Measurements from ENCODE around the gene KRT39. TPM values are rescaled to one million over a fixed set of nuclear protein-coding genes. Genes with fewer than 3 reads are reported as not detected.

Gene KRT39
- total RNA-seq, 1 donor from 2014 or later: not detected

- TF ChIP-seq CTCF (IDR thresholded peaks at IDR 0.05): no peak
- DNase-seq: no peak
- H3K36me3 Mint-ChIP-seq (ENCODE audit: low read depth): no peaks in the 10 kb centered on the region
- no peaks in the 10 kb centered on the region for H3K4me1 Mint-ChIP-seq
- intact Hi-C loops (cut with micrococcal nuclease): no loop called here
- no peak within 1 kb of the TSS for H3K27ac Mint-ChIP-seq
- POLR2A ChIA-PET: interaction anchor here (0.7 kb wide), 1 partner anchor 582 kb away, joined by 3 read pairs; no protein-coding TSS in a partner anchor
- CTCF ChIA-PET: no interaction called here
- no peak within 1 kb of the TSS for H3K4me3 Mint-ChIP-seq
- H3K9me3 Mint-ChIP-seq: no peaks in the 10 kb centered on the region
- ATAC-seq (ENCODE audit: low read depth): no peak
- H3K27me3 Mint-ChIP-seq: peaks cover 14% of the 10 kb centered on the region
Measured at GRCh38 chr17:40984226-40984625, 17.5 kb upstream of the KRT39 start, which contains the start of gene KRT40. TSS of gene KRT40 (minus strand) at chr17:40984326. CDS start at chr17:40984273, 53 bp downstream.

GRCh38 chr17:40981115-40981514, 14.4 kb upstream of the KRT39 start:
- Mint-ChIP-seq H3K4me1 (no peaks in the 10 kb centered on the region), H3K4me3 (no peak overlapping the region), H3K9me3 (no peaks in the 10 kb centered on the region), H3K27me3 (peaks cover 26% of the 10 kb centered on the region), H3K27ac (no peak overlapping the region), H3K36me3 (ENCODE audit: low read depth) (no peaks in the 10 kb centered on the region)
- ATAC-seq (ENCODE audit: low read depth): no peak
- no peak for DNase-seq
- POLR2A ChIA-PET: interaction anchor here (0.5 kb wide), 1 partner anchor 320 kb away, joined by 3 read pairs; no protein-coding TSS in a partner anchor
- intact Hi-C loops (cut with micrococcal nuclease): no loop called here
- CTCF ChIA-PET: no interaction called here
- TF ChIP-seq CTCF (IDR thresholded peaks at IDR 0.05): no peak

GRCh38 chr17:40980596-40980995, 13.8 kb upstream of the KRT39 start:
- H3K4me3 Mint-ChIP-seq: no peak overlapping the region
- ChIA-PET POLR2A (interaction anchor here (0.5 kb wide), 1 partner anchor 321 kb away, joined by 3 read pairs; no protein-coding TSS in a partner anchor), CTCF (no interaction called here)
- H3K36me3 Mint-ChIP-seq (ENCODE audit: low read depth): no peaks in the 10 kb centered on the region
- no peak for TF ChIP-seq CTCF (IDR thresholded peaks at IDR 0.05)
- H3K27ac Mint-ChIP-seq: no peak overlapping the region
- DNase-seq (no peak), ATAC-seq (ENCODE audit: low read depth) (no peak)
- H3K27me3 Mint-ChIP-seq: peaks cover 26% of the 10 kb centered on the region
- H3K9me3 Mint-ChIP-seq: no peaks in the 10 kb centered on the region
- intact Hi-C loops (cut with micrococcal nuclease): no loop called here
- no peaks in the 10 kb centered on the region for H3K4me1 Mint-ChIP-seq

- intact Hi-C loops (cut with micrococcal nuclease): no loop called here
- no peak overlapping the region for H3K27ac Mint-ChIP-seq
- H3K4me3 Mint-ChIP-seq: no peak overlapping the region
- H3K36me3 Mint-ChIP-seq (ENCODE audit: low read depth): no peaks in the 10 kb centered on the region
- no peak for TF ChIP-seq CTCF (IDR thresholded peaks at IDR 0.05)
- H3K9me3 Mint-ChIP-seq: no peaks in the 10 kb centered on the region
- DNase-seq (no peak), ATAC-seq (ENCODE audit: low read depth) (no peak)
- no peaks in the 10 kb centered on the region for H3K4me1 Mint-ChIP-seq
- POLR2A ChIA-PET: no interaction called here
- H3K27me3 Mint-ChIP-seq: peaks cover 31% of the 10 kb centered on the region
- CTCF ChIA-PET: no interaction called here
Measured at GRCh38 chr17:40980117-40980516, 13.4 kb upstream of the KRT39 start.

GRCh38 chr17:40978575-40979151, 11.9 kb upstream of the KRT39 start:
- no peak for TF ChIP-seq CTCF (IDR thresholded peaks at IDR 0.05)
- no peak overlapping the region for H3K27ac Mint-ChIP-seq
- H3K4me1 Mint-ChIP-seq: no peaks in the 10 kb centered on the region
- no peak for DNase-seq
- H3K9me3 Mint-ChIP-seq: no peaks in the 10 kb centered on the region
- peaks cover 25% of the 10 kb centered on the region for H3K27me3 Mint-ChIP-seq
- no peak overlapping the region for H3K4me3 Mint-ChIP-seq
- CTCF ChIA-PET: no interaction called here
- POLR2A ChIA-PET: no interaction called here
- intact Hi-C loops (cut with micrococcal nuclease): no loop called here
- ATAC-seq (ENCODE audit: low read depth): no peak
- H3K36me3 Mint-ChIP-seq (ENCODE audit: low read depth): no peaks in the 10 kb centered on the region
